GM19452 (cell line): ENCODE results near the gene GADL1.
A peak's percentile ranks its signal among the peaks of the same experiment; 100 is the strongest.

Source experiments
- ATAC-seq: cut with Tn5 transposase; IDR thresholded peaks from one replicate; pipeline ENCODE4 v1.9.1; 2021; ENCODE audit not compliant: unreplicated experiment

Gene GADL1

GRCh38 chr3:30698549-30698948 lies 195.9 kb downstream of the GADL1 start:
- ATAC-seq: no peak

GRCh38 chr3:30696896-30697295 lies 197.6 kb downstream of the GADL1 start:
- ATAC-seq: no peak

GRCh38 chr3:30696403-30696819 lies 198.1 kb downstream of the GADL1 start:
- ATAC-seq: no peak

- no peak for ATAC-seq
Observed at GRCh38 chr3:30695302-30696061, 199.0 kb downstream of the GADL1 start.

GRCh38 chr3:30694668-30695067 lies 199.8 kb downstream of the GADL1 start:
- ATAC-seq: no peak

GRCh38 chr3:30694148-30694547 lies 200.3 kb downstream of the GADL1 start:
- ATAC-seq: no peak

GRCh38 chr3:30693470-30694120 lies 200.9 kb downstream of the GADL1 start:
- peak; percentile 93 for ATAC-seq

- ATAC-seq: no peak
Observed at GRCh38 chr3:30692498-30693130, 201.8 kb downstream of the GADL1 start.

- no peak for ATAC-seq
Observed at GRCh38 chr3:30691944-30692343, 202.5 kb downstream of the GADL1 start.

GRCh38 chr3:30691249-30691880 lies 203.1 kb downstream of the GADL1 start:
- no peak for ATAC-seq

- ATAC-seq: no peak
Observed at GRCh38 chr3:30690199-30690598, 204.3 kb downstream of the GADL1 start.

- no peak for ATAC-seq
Observed at GRCh38 chr3:30688776-30689641, 205.5 kb downstream of the GADL1 start.

- no peak for ATAC-seq
Observed at GRCh38 chr3:30687930-30688570, 206.4 kb downstream of the GADL1 start.

GRCh38 chr3:30686799-30687198 lies 207.7 kb downstream of the GADL1 start:
- no peak for ATAC-seq

- ATAC-seq: no peak
Observed at GRCh38 chr3:30686176-30686575, 208.3 kb downstream of the GADL1 start.

- ATAC-seq: no peak
Observed at GRCh38 chr3:30685267-30685667, 209.2 kb downstream of the GADL1 start.

GRCh38 chr3:30684356-30684755 lies 210.1 kb downstream of the GADL1 start:
- no peak for ATAC-seq

- ATAC-seq: no peak
Observed at GRCh38 chr3:30683769-30684168, 210.7 kb downstream of the GADL1 start.

- no peak for ATAC-seq
Observed at GRCh38 chr3:30682434-30683155, 211.9 kb downstream of the GADL1 start.
